Measurements from ENCODE around the gene ULBP3.

GRCh38 chr6:150090328-150090727 is 21.4 kb upstream of the ULBP3 start:
- TF ChIP-seq, protein P1, sequence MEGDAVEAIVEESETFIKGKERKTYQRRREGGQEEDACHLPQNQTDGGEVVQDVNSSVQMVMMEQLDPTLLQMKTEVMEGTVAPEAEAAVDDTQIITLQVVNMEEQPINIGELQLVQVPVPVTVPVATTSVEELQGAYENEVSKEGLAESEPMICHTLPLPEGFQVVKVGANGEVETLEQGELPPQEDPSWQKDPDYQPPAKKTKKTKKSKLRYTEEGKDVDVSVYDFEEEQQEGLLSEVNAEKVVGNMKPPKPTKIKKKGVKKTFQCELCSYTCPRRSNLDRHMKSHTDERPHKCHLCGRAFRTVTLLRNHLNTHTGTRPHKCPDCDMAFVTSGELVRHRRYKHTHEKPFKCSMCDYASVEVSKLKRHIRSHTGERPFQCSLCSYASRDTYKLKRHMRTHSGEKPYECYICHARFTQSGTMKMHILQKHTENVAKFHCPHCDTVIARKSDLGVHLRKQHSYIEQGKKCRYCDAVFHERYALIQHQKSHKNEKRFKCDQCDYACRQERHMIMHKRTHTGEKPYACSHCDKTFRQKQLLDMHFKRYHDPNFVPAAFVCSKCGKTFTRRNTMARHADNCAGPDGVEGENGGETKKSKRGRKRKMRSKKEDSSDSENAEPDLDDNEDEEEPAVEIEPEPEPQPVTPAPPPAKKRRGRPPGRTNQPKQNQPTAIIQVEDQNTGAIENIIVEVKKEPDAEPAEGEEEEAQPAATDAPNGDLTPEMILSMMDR (conservative IDR thresholded peaks at IDR 0.05 in 1 of 2, IDR thresholded peaks at IDR 0.05 in 1 of 2; ENCODE audit: low read depth in 1 of 2, low read length in 2 of 2), result no peak
- TF ChIP-seq EZH2 (IDR thresholded peaks at IDR 0.05; ENCODE audit: low read length, missing control alignments), result no peak
